PC-9 (cell line): ENCODE measurements around the gene ASMT. TPM values are rescaled to one million over a fixed set of nuclear protein-coding genes. Genes with fewer than 3 reads are reported as not detected.
"Not testable (repeated sequence)": the region's sequence is repeated elsewhere in the genome, so short reads cannot be mapped to it uniquely, and the experiment has no call there.

Source experiments
- BruUV-seq: library from RNA; stranded (reverse); fragments of 400-500 nt; replicated peaks from 2 replicates; lab custom pipeline; 2021; lab: Mats Ljungman, UMichigan
- CTCF ChIA-PET: fragments of 300-600 bp; sonication (Branson Sonifier 250); formaldehyde crosslinking; loops from one replicate; lab custom pipeline; 2022; ENCODE audit warnings: antibody characterized with exemption; lab: Charles Lee
- POLR2A ChIA-PET: fragments of 300-600 bp; sonication (Branson Sonifier 250); formaldehyde crosslinking; loops from one replicate; lab custom pipeline; 2022; ENCODE audit warnings: antibody characterized with exemption; ENCODE audit not compliant: unreplicated experiment; lab: Charles Lee
- DNase-seq, 2 experiments: peaks; one replicate each; pipeline versions ENCODE4 v3.0.0 to v3.0.0-alpha.2; 2015 to 2022; ENCODE audit warnings: mixed read lengths in 1 of 2
- H2AFZ ChIP-seq: fragments of 200-600 bp; sonication (generic); 2 replicates; pipeline ENCODE4 v1.8.1; 2017; ENCODE audit warnings: antibody characterized with exemption
- H3F3A ChIP-seq: fragments of 200-600 bp; sonication (generic); 2 replicates; pipeline ENCODE4 v1.8.1; 2017; ENCODE audit warnings: antibody characterized with exemption, mild to moderate bottlenecking, low read depth; ENCODE audit not compliant: insufficient read depth
- H3K27ac ChIP-seq: fragments of 200-600 bp; sonication (generic); 2 replicates; pipeline ENCODE4 v1.6.1; 2016; ENCODE audit warnings: mixed run types
- H3K27me3 ChIP-seq: fragments of 200-600 bp; sonication (generic); 2 replicates; pipeline ENCODE4 v1.6.1; 2016; ENCODE audit warnings: low read depth, mixed run types; ENCODE audit not compliant: insufficient read depth
- H3K36me3 ChIP-seq: fragments of 200-600 bp; sonication (generic); 2 replicates; pipeline ENCODE4 v1.6.1; 2016; ENCODE audit warnings: low read depth, mixed run types
- H3K4me1 ChIP-seq: fragments of 200-600 bp; sonication (generic); replicated peaks from 2 replicates; pipeline ENCODE4 v1.6.1; 2016; ENCODE audit warnings: mixed run types; ENCODE audit not compliant: insufficient read depth
- H3K4me2 ChIP-seq: fragments of 200-600 bp; sonication (generic); 2 replicates; pipeline ENCODE4 v1.6.1; 2017; ENCODE audit warnings: mixed run types
- H3K4me3 ChIP-seq: fragments of 200-600 bp; sonication (generic); 2 replicates; pipeline ENCODE4 v1.6.1; 2016; ENCODE audit warnings: mixed run types
- H3K79me2 ChIP-seq: fragments of 200-600 bp; sonication (generic); 2 replicates; pipeline ENCODE4 v1.6.1; 2017; ENCODE audit warnings: low read depth, mixed run types
- H3K9me2 ChIP-seq: fragments of 200-600 bp; sonication (generic); 2 replicates; pipeline ENCODE4 v1.8.1; 2017; ENCODE audit warnings: mild to moderate bottlenecking; ENCODE audit not compliant: insufficient read depth
- H3K9me3 ChIP-seq: fragments of 200-600 bp; sonication (generic); 2 replicates; pipeline ENCODE4 v1.8.1; 2016; ENCODE audit warnings: low read depth; ENCODE audit not compliant: insufficient read depth
- H4K20me1 ChIP-seq: fragments of 200-600 bp; sonication (generic); 2 replicates; pipeline ENCODE4 v1.8.1; 2017; ENCODE audit not compliant: insufficient read depth
- CTCF ChIP-seq: fragments of 200-600 bp; sonication (generic); conservative IDR thresholded peaks from 2 replicates; pipeline ENCODE4 v1.6.1; 2017; ENCODE audit warnings: mixed run types, antibody characterized with exemption, mild to moderate bottlenecking, moderate library complexity
- EZH2 ChIP-seq: fragments of 200-600 bp; sonication (generic); IDR thresholded peaks from 2 replicates; pipeline ENCODE4 v1.8.0; 2017; ENCODE audit warnings: antibody characterized with exemption, low read depth
- intact Hi-C: fragments of 100-400 bp; cut with micrococcal nuclease; formaldehyde crosslinking; loops from one replicate; pipeline ENCODE4 v1.10.0; 2022; ENCODE audit not compliant: unreplicated experiment
- total RNA-seq: library from RNA; stranded (reverse); gene quantifications from 2 replicates; pipeline ENCODE4 v1.2.3, GENCODE V29; 2021

Gene ASMT
- total RNA-seq, 1 experiment from 2014 or later, result not detected

GRCh38 chrX:1652011-1652811 is 37.4 kb downstream of the ASMT start:
- H3K4me1 ChIP-seq, H3K27ac ChIP-seq, H3K4me3 ChIP-seq, H3K36me3 ChIP-seq, H3K79me2 ChIP-seq, H4K20me1 ChIP-seq, POLR2A ChIA-PET, H3K9me2 ChIP-seq, H3K9me3 ChIP-seq, H2AFZ ChIP-seq, H3K4me2 ChIP-seq, CTCF ChIA-PET, BruUV-seq, H3F3A ChIP-seq: not testable (repeated sequence)
- TF ChIP-seq CTCF, result peak; percentile 92
- peaks cover 24% of the 10 kb centered on the region for H3K27me3 ChIP-seq
- intact Hi-C loops, result loop anchor here (5.0 to 10.0 kb wide), 2 partner anchors 975 to 1163 kb away; no protein-coding TSS in a partner anchor
- DNase-seq, result peak; percentile 17 to 54

GRCh38 chrX:1656379-1656778 is 41.5 kb downstream of the ASMT start:
- Histone ChIP-seq H4K20me1 (no peaks in the 10 kb centered on the region), H3K9me2 (no peaks in the 10 kb centered on the region), H3K4me3 (no peak overlapping the region), H3F3A (no peaks in the 10 kb centered on the region), H3K4me2 (no peak overlapping the region), H2AFZ (no peak overlapping the region), H3K36me3 (no peaks in the 10 kb centered on the region), H3K9me3 (no peaks in the 10 kb centered on the region), H3K27me3 (peaks cover 28% of the 10 kb centered on the region), H3K27ac (no peak overlapping the region), H3K79me2 (no peaks in the 10 kb centered on the region), H3K4me1 (no peaks in the 10 kb centered on the region)
- intact Hi-C loops, result loop anchor here (10.0 kb wide), 1 partner anchor 1158 kb away; no protein-coding TSS in a partner anchor
- TF ChIP-seq EZH2, result no peak
- no peak for TF ChIP-seq CTCF
- POLR2A ChIA-PET, result no interaction called here
- no peak for DNase-seq
- BruUV-seq, result no TSS peak
- CTCF ChIA-PET, result no interaction called here

DNA sequence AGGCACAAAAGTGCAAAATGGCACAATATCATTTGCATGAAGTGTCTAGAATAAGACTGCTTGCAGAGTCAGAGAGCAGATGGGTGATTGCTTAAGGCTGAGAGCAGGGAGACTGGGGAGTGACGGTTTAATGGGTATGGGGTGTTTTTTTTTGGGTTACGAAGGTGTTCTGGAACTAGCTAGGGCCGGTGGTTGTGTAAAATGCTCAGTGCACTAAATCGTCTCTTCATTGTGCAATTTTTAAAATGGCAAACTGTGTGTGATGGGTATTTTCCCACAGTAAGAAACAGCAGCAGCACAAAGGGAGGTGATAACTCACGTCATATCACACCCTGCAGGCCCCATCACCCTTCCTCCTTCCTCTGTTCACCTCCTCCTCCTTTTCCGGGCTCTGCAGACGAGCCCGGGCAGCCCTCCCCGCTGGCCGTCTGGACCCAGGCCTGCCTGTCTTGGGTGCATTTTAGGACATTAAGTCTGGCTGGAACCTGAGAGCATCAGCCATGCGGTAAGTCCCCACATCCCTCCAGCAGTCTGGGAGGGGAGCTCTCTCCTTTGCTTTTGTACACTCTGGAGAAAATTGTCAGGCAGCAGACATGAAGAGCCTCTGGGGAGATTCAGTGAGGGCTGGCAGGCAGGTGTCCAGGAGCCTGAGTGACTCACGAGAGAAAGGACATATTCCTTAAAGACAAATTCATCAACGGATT is 42.7 kb downstream of the ASMT start:
- Histone ChIP-seq H3K27me3 (peaks cover 28% of the 10 kb centered on the region), H3K4me2 (no peak overlapping the region), H2AFZ (no peak overlapping the region), H3F3A (no peaks in the 10 kb centered on the region), H3K9me2 (no peaks in the 10 kb centered on the region), H3K36me3 (no peaks in the 10 kb centered on the region), H4K20me1 (no peaks in the 10 kb centered on the region), H3K4me1 (no peaks in the 10 kb centered on the region), H3K4me3 (no peak overlapping the region), H3K9me3 (no peaks in the 10 kb centered on the region), H3K27ac (no peak overlapping the region), H3K79me2 (no peaks in the 10 kb centered on the region)
- BruUV-seq, result no TSS peak
- ChIA-PET CTCF (no interaction called here), POLR2A (no interaction called here)
- DNase-seq, result no peak
- intact Hi-C loops, result loop anchor here (10.0 kb wide), 1 partner anchor 1157 kb away; no protein-coding TSS in a partner anchor
- TF ChIP-seq EZH2 (no peak), CTCF (no peak)
